KMS-11 (cell line): ENCODE data around the gene UBE2J1.
A peak's percentile ranks its signal among the peaks of the same experiment; 100 is the strongest.
"Not testable (repeated sequence)": the region's sequence is repeated elsewhere in the genome, so short reads cannot be mapped to it uniquely, and the experiment has no call there.

Experiments
- H2AFZ ChIP-seq: fragments of 200-600 bp; sonication (generic); 2 replicates; pipeline ENCODE4 v1.6.1; 2016; ENCODE audit warnings: antibody characterized with exemption, mixed run types, low read depth
- H3K27ac ChIP-seq: fragments of 200-600 bp; sonication (generic); 2 replicates; pipeline ENCODE4 v1.6.1; 2016; ENCODE audit warnings: mild to moderate bottlenecking, mixed run types
- H3K27me3 ChIP-seq: fragments of 200-600 bp; sonication (generic); 2 replicates; pipeline ENCODE4 v1.6.1; 2017; ENCODE audit warnings: mild to moderate bottlenecking, low read depth, mixed run types, moderate library complexity; ENCODE audit not compliant: insufficient read depth
- H3K36me3 ChIP-seq: fragments of 200-600 bp; sonication (generic); 2 replicates; pipeline ENCODE4 v1.6.1; 2017; ENCODE audit warnings: mild to moderate bottlenecking, mixed run types; ENCODE audit not compliant: insufficient read depth
- H3K4me1 ChIP-seq: fragments of 200-600 bp; sonication (generic); 2 replicates; pipeline ENCODE4 v1.6.1; 2016; ENCODE audit warnings: mild to moderate bottlenecking, low read depth, mixed run types; ENCODE audit not compliant: poor library complexity, severe bottlenecking
- H3K4me2 ChIP-seq: fragments of 200-600 bp; sonication (generic); 2 replicates; pipeline ENCODE4 v1.7.0; 2016; ENCODE audit warnings: mild to moderate bottlenecking, mixed run types
- H3K4me3 ChIP-seq: fragments of 200-600 bp; sonication (generic); IDR thresholded peaks from 2 replicates; pipeline ENCODE4 v1.6.1; 2017; ENCODE audit warnings: low read depth, low read length, mixed read lengths; ENCODE audit not compliant: insufficient read depth
- H3K79me2 ChIP-seq: fragments of 200-600 bp; sonication (generic); 2 replicates; pipeline ENCODE4 v1.6.1; 2016; ENCODE audit warnings: low read depth, mixed run types; ENCODE audit not compliant: insufficient read depth
- H3K9ac ChIP-seq: fragments of 200-600 bp; sonication (generic); 2 replicates; pipeline ENCODE4 v1.6.1; 2016; ENCODE audit warnings: mild to moderate bottlenecking, mixed run types
- H4K20me1 ChIP-seq: fragments of 200-600 bp; sonication (generic); 2 replicates; pipeline ENCODE4 v1.6.1; 2016; ENCODE audit warnings: mild to moderate bottlenecking, mixed run types; ENCODE audit not compliant: insufficient read depth
- TF ChIP-seq, protein P1 (sequence below): fragments of 200-600 bp; sonication (generic); conservative IDR thresholded peaks from 2 replicates; pipeline ENCODE4 v1.6.1; 2017; ENCODE audit warnings: low read depth, mild to moderate bottlenecking, antibody characterized with exemption, low read length, moderate library complexity, mixed read lengths

The UBE2J1 gene

GRCh38 chr6:89352278-89353117 is at the start of gene UBE2J1:
Gene UBE2J1 (minus strand): TSS chr6:89352722. CDS start chr6:89352569, 153 bp downstream.
- Histone ChIP-seq H3K4me3 (no peak within 1 kb of the TSS), H3K36me3 (no peaks in the 10 kb centered on the region; the same call in 1 of the 2 replicates), H4K20me1 (peaks cover 6% of the 10 kb centered on the region; the same call in 1 of the 2 replicates), H2AFZ (peak within 1 kb of the TSS; percentile 20; the same call in 1 of the 2 replicates), H3K9ac (peak within 1 kb of the TSS; percentile 97), H3K4me1 (peaks cover 70% of the 10 kb centered on the region), H3K4me2 (peak within 1 kb of the TSS; percentile 90), H3K27me3 (no peaks in the 10 kb centered on the region), H3K27ac (peak within 1 kb of the TSS; percentile 87), H3K79me2 (peaks cover 74% of the 10 kb centered on the region)
- TF ChIP-seq, protein P1, sequence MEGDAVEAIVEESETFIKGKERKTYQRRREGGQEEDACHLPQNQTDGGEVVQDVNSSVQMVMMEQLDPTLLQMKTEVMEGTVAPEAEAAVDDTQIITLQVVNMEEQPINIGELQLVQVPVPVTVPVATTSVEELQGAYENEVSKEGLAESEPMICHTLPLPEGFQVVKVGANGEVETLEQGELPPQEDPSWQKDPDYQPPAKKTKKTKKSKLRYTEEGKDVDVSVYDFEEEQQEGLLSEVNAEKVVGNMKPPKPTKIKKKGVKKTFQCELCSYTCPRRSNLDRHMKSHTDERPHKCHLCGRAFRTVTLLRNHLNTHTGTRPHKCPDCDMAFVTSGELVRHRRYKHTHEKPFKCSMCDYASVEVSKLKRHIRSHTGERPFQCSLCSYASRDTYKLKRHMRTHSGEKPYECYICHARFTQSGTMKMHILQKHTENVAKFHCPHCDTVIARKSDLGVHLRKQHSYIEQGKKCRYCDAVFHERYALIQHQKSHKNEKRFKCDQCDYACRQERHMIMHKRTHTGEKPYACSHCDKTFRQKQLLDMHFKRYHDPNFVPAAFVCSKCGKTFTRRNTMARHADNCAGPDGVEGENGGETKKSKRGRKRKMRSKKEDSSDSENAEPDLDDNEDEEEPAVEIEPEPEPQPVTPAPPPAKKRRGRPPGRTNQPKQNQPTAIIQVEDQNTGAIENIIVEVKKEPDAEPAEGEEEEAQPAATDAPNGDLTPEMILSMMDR, result no peak

DNA sequence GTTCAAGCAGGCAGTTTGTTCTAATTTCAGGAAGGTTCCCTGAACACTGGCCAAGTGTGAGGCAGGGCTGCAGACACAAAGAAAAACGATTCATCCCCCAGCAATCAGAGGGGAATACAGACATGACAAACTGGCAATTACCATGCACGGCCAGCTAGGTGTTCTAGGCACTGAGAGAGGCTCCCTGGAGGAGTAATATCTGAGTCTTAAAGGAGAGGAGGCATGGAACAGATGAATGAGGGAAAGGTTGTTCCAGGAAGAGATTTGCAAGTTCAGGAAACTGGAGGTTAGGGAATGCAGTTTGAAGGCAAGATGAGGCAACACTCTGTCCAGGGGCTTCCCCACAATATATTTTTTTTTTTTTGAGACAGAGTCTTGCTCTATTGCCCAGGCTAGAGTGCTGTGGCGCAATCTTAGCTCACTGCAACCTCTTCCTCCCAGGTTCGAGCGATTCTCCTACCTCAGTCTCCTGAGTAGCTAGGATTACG is 48.4 kb upstream of the UBE2J1 start:
- TF ChIP-seq, protein P1, result no peak
- Histone ChIP-seq H3K79me2 (no peaks in the 10 kb centered on the region), H3K27ac (no peak overlapping the region), H4K20me1 (no peaks in the 10 kb centered on the region), H3K4me2 (no peak overlapping the region), H3K4me3 (no peak overlapping the region), H3K4me1 (peaks cover 3% of the 10 kb centered on the region), H3K9ac (no peak overlapping the region), H3K36me3 (no peaks in the 10 kb centered on the region), H3K27me3 (no peaks in the 10 kb centered on the region), H2AFZ (no peak overlapping the region)

- Histone ChIP-seq H3K4me2 (no peak overlapping the region), H3K27me3 (no peaks in the 10 kb centered on the region), H4K20me1 (no peaks in the 10 kb centered on the region), H2AFZ (no peak overlapping the region), H3K4me3 (no peak overlapping the region), H3K27ac (no peak overlapping the region), H3K79me2 (no peaks in the 10 kb centered on the region), H3K4me1 (peaks cover 9% of the 10 kb centered on the region), H3K9ac (no peak overlapping the region), H3K36me3 (no peaks in the 10 kb centered on the region)
- TF ChIP-seq, protein P1, result no peak
Measured at GRCh38 chr6:89400050-89400449, 47.5 kb upstream of the UBE2J1 start.

DNA sequence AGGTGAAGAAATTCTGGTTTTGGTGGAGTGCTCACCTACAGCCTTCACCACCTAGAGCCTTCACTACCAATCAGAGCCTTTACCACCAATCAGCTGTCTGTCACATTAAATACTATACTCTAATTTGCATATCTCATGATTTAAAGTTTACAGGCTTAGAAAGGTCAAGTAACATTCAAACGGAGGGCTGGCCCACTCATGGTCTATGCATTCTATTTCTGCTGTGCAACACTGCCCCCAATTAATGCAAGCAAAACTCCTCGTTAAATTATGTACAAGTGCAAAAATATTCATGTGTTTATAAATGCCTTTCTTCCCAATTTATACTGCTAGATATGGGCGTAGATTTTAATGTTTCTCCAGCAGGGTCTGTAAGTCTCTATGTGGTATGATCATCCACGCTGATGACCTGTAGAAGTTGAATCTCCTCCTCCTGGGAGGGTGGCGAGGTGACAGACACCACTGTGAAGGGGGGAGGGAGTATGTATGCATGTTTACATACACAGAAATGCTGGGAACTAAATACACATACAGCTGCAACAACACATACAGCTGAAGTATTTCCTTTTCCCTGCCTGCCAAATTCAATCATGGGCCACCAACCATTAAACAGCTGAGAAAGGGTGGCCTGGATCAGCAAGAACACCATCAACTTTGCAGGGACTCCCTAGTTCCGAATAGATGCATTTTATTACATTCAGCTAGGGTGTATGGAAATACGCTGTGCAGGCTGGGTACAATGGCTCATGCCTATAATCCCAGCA is 46.4 kb upstream of the UBE2J1 start:
- no peaks in the 10 kb centered on the region for H3K27me3 ChIP-seq
- no peak overlapping the region for H3K27ac ChIP-seq
- no peak overlapping the region for H2AFZ ChIP-seq
- TF ChIP-seq, protein P1, result no peak
- no peaks in the 10 kb centered on the region; the same call in 1 of the 2 replicates for H3K36me3 ChIP-seq
- H3K4me3 ChIP-seq, result no peak overlapping the region
- H3K4me1 ChIP-seq, result peaks cover 17% of the 10 kb centered on the region
- no peak overlapping the region for H3K4me2 ChIP-seq
- H3K79me2 ChIP-seq, result no peaks in the 10 kb centered on the region
- H3K9ac ChIP-seq, result no peak overlapping the region
- H4K20me1 ChIP-seq, result no peaks in the 10 kb centered on the region

- H3K79me2 ChIP-seq, H2AFZ ChIP-seq, H4K20me1 ChIP-seq: not testable (repeated sequence)
Measured at GRCh38 chr6:89397884-89398283, 45.4 kb upstream of the UBE2J1 start.

More at GRCh38 chr6:89397884-89398283, 45.4 kb upstream of the UBE2J1 start:
- peaks cover 26% of the 10 kb centered on the region for H3K4me1 ChIP-seq
- H3K36me3 ChIP-seq, H3K4me3 ChIP-seq, H3K4me2 ChIP-seq, H3K27me3 ChIP-seq, H3K9ac ChIP-seq, H3K27ac ChIP-seq: not testable (repeated sequence)
